ENCODE data around the gene ZFP91. TPM values are rescaled to one million over a fixed set of nuclear protein-coding genes. Genes with fewer than 3 reads are reported as not detected.

ZFP91 gene
- total and polyA plus RNA-seq, 2 of the 4 experiments (the other 2 are of a cell fraction) = 20.7 to 25.3 TPM

DNA sequence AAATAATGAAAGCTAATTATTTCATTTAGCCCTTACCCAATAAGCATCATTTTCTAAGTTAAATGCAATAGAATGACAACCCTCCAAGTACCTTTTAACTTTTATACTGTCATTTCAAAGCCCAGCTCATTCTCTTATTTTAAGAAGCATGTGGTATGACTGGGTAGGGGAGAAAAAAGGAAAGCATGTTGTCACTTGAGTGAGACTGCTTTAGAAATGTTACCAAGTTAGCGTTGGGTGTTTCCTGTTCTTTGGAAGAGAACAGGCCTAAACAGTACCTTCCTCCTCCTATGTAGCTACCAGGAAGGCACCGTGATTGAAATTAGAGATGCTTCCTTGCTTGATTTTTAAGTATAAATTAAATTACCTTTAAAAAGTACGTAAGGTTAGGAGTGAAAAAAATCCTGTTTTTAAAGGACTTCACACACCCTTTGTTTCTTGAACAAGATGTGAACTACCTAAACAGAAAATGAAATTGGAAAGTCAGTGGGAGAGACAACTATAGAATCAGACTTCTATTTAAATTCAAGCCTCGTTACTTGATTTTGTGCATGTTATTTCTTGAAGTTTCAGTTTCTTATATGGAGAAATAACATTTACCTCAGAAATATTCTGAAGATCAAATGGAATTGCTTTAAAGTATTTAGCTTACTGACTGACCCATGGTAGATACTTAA is 42.9 kb downstream of the ZFP91 start:
- Histone ChIP-seq H4K5ac (ENCODE audit: low read depth, low read length) (no peak overlapping the region), H3K56ac (ENCODE audit: extremely low read depth, insufficient read depth, low read length) (no peak overlapping the region), H2AK5ac (ENCODE audit: low read depth, low read length) (no peak overlapping the region), H2BK5ac (ENCODE audit: low read depth, low read length, poor library complexity, severe bottlenecking) (peak overlapping the region; percentile 13), H3K27me3 (ENCODE audit: control insufficient read depth, insufficient read depth, low read length) (no peaks in the 10 kb centered on the region), H3K9me1 (ENCODE audit: insufficient read depth, low read length) (peaks cover 18% of the 10 kb centered on the region), H3K4me1 (ENCODE audit: control insufficient read depth, insufficient read depth, low read length) (peaks cover 15% of the 10 kb centered on the region), H2AFZ (replicated peaks; ENCODE audit: low read length, poor library complexity) (no peak overlapping the region), H2BK20ac (ENCODE audit: low read depth, low read length) (no peak overlapping the region), H3K4me2 (ENCODE audit: low read depth, low read length) (no peak overlapping the region), H3K18ac (ENCODE audit: low read depth, low read length) (no peak overlapping the region; the same call in 1 of the 2 replicates), H4K8ac (ENCODE audit: low read depth in 2 of 2, low read length in 2 of 2) (no peak overlapping the region), H3K4ac (ENCODE audit: low read depth, low read length) (no peak overlapping the region), H4K91ac (ENCODE audit: insufficient read depth, low read depth, low read length) (no peak overlapping the region), H2BK120ac (ENCODE audit: low read depth, low read length) (no peak overlapping the region), H2BK15ac (ENCODE audit: low read depth, low read length) (no peak overlapping the region), H4K20me1 (ENCODE audit: insufficient read depth, low read length) (0 out of 2 replicates have a peak, but pooled peaks cover 3% of the 10 kb centered on the region), H3K23ac (ENCODE audit: low read depth, low read length) (no peak overlapping the region), H3K27ac (ENCODE audit: insufficient read depth, low read length) (no peak overlapping the region), H3K36me3 (ENCODE audit: control insufficient read depth, insufficient read depth, low read length) (peaks cover 21% of the 10 kb centered on the region), H3K9ac (ENCODE audit: low read depth, low read length) (no peak overlapping the region), H3K14ac (replicated peaks; ENCODE audit: low read depth, low read length) (no peak overlapping the region), H3K9me3 (ENCODE audit: control insufficient read depth, insufficient read depth, low read length) (no peaks in the 10 kb centered on the region), H3K79me1 (ENCODE audit: low read depth in 1 of 2, low read length in 2 of 2) (peaks cover 51 to 68% of the 10 kb centered on the region in 2 experiments), H3K4me3 (ENCODE audit: insufficient read depth, low read depth, low read length) (no peak overlapping the region), H2AK9ac (replicated peaks; ENCODE audit: low read depth, low read length, poor library complexity) (no peak overlapping the region)
- WGBS, 2 experiments (ENCODE audit: extremely low coverage in 2 of 2, insufficient read length in 1 of 2) = no CpG with 5 or more reads among the region's 4 CpGs
- dilution Hi-C loops (cut with HindIII; ENCODE audit: low sequenced_read_pairs, unreplicated experiment) = no loop called here
- no peak for ATAC-seq (ENCODE audit: low read depth)
- TF ChIP-seq RAD21 (IDR thresholded peaks at IDR 0.05; ENCODE audit: low read length) = no peak
- TF ChIP-seq MAFK (IDR thresholded peaks at IDR 0.05; ENCODE audit: low read depth, low read length) = no peak
- no peak for TF ChIP-seq POLR2A (IDR thresholded peaks at IDR 0.05; ENCODE audit: low read depth, low read length)
- TF ChIP-seq, protein P1, sequence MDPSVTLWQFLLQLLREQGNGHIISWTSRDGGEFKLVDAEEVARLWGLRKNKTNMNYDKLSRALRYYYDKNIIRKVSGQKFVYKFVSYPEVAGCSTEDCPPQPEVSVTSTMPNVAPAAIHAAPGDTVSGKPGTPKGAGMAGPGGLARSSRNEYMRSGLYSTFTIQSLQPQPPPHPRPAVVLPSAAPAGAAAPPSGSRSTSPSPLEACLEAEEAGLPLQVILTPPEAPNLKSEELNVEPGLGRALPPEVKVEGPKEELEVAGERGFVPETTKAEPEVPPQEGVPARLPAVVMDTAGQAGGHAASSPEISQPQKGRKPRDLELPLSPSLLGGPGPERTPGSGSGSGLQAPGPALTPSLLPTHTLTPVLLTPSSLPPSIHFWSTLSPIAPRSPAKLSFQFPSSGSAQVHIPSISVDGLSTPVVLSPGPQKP (IDR thresholded peaks at IDR 0.05; ENCODE audit: borderline replicate concordance, low read depth, low read length) = no peak
- TF ChIP-seq CEBPB (IDR thresholded peaks at IDR 0.05; ENCODE audit: low read depth, low read length) = no peak
- TF ChIP-seq FOS (IDR thresholded peaks at IDR 0.05; ENCODE audit: low read depth, low read length) = no peak
- TF ChIP-seq, protein P2, sequence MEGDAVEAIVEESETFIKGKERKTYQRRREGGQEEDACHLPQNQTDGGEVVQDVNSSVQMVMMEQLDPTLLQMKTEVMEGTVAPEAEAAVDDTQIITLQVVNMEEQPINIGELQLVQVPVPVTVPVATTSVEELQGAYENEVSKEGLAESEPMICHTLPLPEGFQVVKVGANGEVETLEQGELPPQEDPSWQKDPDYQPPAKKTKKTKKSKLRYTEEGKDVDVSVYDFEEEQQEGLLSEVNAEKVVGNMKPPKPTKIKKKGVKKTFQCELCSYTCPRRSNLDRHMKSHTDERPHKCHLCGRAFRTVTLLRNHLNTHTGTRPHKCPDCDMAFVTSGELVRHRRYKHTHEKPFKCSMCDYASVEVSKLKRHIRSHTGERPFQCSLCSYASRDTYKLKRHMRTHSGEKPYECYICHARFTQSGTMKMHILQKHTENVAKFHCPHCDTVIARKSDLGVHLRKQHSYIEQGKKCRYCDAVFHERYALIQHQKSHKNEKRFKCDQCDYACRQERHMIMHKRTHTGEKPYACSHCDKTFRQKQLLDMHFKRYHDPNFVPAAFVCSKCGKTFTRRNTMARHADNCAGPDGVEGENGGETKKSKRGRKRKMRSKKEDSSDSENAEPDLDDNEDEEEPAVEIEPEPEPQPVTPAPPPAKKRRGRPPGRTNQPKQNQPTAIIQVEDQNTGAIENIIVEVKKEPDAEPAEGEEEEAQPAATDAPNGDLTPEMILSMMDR (conservative IDR thresholded peaks at IDR 0.05; ENCODE audit: low read depth, low read length) = no peak
- TF ChIP-seq NFE2L2 (IDR thresholded peaks at IDR 0.05; ENCODE audit: low read depth, low read length) = no peak
- no peak for TF ChIP-seq CHD1 (IDR thresholded peaks at IDR 0.05; ENCODE audit: low read depth, low read length)
- no peak for TF ChIP-seq RCOR1 (IDR thresholded peaks at IDR 0.05; ENCODE audit: insufficient replicate concordance, low read length)
- no peak for TF ChIP-seq BHLHE40 (IDR thresholded peaks at IDR 0.05; ENCODE audit: low read depth, low read length)
- no peak for TF ChIP-seq MXI1 (IDR thresholded peaks at IDR 0.05; ENCODE audit: borderline replicate concordance, low read depth, low read length)
- TF ChIP-seq RFX5 (IDR thresholded peaks at IDR 0.05; ENCODE audit: low read depth, low read length) = no peak
- no peak for TF ChIP-seq SMC3 (IDR thresholded peaks at IDR 0.05; ENCODE audit: low read depth, low read length)
- no peak for TF ChIP-seq MAZ (IDR thresholded peaks at IDR 0.05; ENCODE audit: borderline replicate concordance, low read depth, low read length)
- TF ChIP-seq, protein P3, sequence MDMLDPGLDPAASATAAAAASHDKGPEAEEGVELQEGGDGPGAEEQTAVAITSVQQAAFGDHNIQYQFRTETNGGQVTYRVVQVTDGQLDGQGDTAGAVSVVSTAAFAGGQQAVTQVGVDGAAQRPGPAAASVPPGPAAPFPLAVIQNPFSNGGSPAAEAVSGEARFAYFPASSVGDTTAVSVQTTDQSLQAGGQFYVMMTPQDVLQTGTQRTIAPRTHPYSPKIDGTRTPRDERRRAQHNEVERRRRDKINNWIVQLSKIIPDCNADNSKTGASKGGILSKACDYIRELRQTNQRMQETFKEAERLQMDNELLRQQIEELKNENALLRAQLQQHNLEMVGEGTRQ (IDR thresholded peaks at IDR 0.05; ENCODE audit: low read depth, low read length) = no peak
- intact Hi-C loops (cut with micrococcal nuclease) = no loop called here
- no peak for DNase-seq
- POLR2A ChIA-PET (ENCODE audit: unreplicated experiment) = no interaction called here
- no TSS peak for BruUV-seq (replicated peaks)
- CTCF ChIA-PET = no interaction called here
- in situ Hi-C loops (cut with MboI; ENCODE audit: low sequenced_read_pairs) = no loop called here
